Lung (tissue), 12 donors: ENCODE results near the gene CHN1. TPM values are rescaled to one million over a fixed set of nuclear protein-coding genes. Genes with fewer than 3 reads are reported as not detected.

Experiments used
- ATAC-seq: fragments of 200-7000 bp; cut with Tn5 transposase; one replicate; pipeline ENCODE4 v1.9.1; 2020; ENCODE audit warnings: moderate number of reproducible peaks; ENCODE audit not compliant: insufficient read depth, low FRiP score
- DNase-seq, 3 donors: peaks; one replicate each; pipeline ENCODE4 v3.0.0-alpha.2; 2013 to 2017
- H3K27ac ChIP-seq, 2 donors: one replicate each; pipeline ENCODE4 v1.5.1; 2013; ENCODE audit warnings: mild to moderate bottlenecking in 2 of 2, moderate library complexity in 2 of 2, control low read depth in 1 of 2, inconsistent platforms in 1 of 2, low read depth in 1 of 2, low read length in 1 of 2
- H3K27me3 ChIP-seq, 3 donors: one replicate each; pipeline ENCODE4 v1.5.1; 2013; ENCODE audit warnings: low read length in 2 of 3; ENCODE audit not compliant: control insufficient read depth in 3 of 3, insufficient read depth in 3 of 3
- H3K36me3 ChIP-seq, 4 donors: one replicate each; pipeline ENCODE4 v1.5.1; 2013; ENCODE audit warnings: low read length in 4 of 4, mild to moderate bottlenecking in 1 of 4, moderate library complexity in 1 of 4; ENCODE audit not compliant: control insufficient read depth in 4 of 4, insufficient read depth in 4 of 4
- H3K4me1 ChIP-seq, 5 donors: one replicate each; pipeline ENCODE4 v1.5.1; 2013; ENCODE audit warnings: low read length in 5 of 5, mild to moderate bottlenecking in 2 of 5, moderate library complexity in 1 of 5; ENCODE audit not compliant: control insufficient read depth in 5 of 5, insufficient read depth in 5 of 5
- H3K4me3 ChIP-seq: one replicate; pipeline ENCODE4 v1.5.1; 2013; ENCODE audit warnings: mild to moderate bottlenecking, control low read depth, moderate library complexity
- H3K9ac ChIP-seq, 2 donors: one replicate each; pipeline ENCODE4 v1.5.1; 2013; ENCODE audit warnings: low read length in 2 of 2, control low read depth in 1 of 2; ENCODE audit not compliant: insufficient read depth in 1 of 2
- H3K9me3 ChIP-seq, 4 donors: one replicate each; pipeline ENCODE4 v1.5.1; 2013; ENCODE audit warnings: low read length in 3 of 4, mild to moderate bottlenecking in 1 of 4, moderate library complexity in 1 of 4; ENCODE audit not compliant: control insufficient read depth in 4 of 4, insufficient read depth in 3 of 4
- CTCF ChIP-seq: IDR thresholded peaks from 2 replicates; pipeline ENCODE4 v1.5.1; 2012; ENCODE audit warnings: mild to moderate bottlenecking; ENCODE audit errors: control extremely low read depth, extremely low read depth
- WGBS, 2 donors: extraction: QIAGEN DNeasy Blood & Tissue Kit; methylation state at CpG; one replicate each; pipeline ENCODE4 v1.1.7; 2013; 5-methylcytosine and 5-hydroxymethylcytosine counted together
- polyA plus RNA-seq, 2 donors: library from polyadenylated mRNA; stranded (reverse); fragments of 200-250 nt; gene quantifications; one replicate each; pipeline ENCODE4 v1.2.1, GENCODE V29; 2013
- total RNA-seq, 2 donors: library from RNA; depleted of rRNA in 1 of 2; stranded (reverse); fragments of >200 nt in 1 of 2; gene quantifications; one replicate each; pipeline ENCODE4 v1.2.1, GENCODE V29; 2014 to 2021
- donor health status: control.
- donor health status: control.
- donor health status: Bipolar disorder and iron deficiency.
- donor health status: healthy.
- donor health status: DM: yes; HTN: yes; CAD: no.

CHN1 gene
- total and polyA plus RNA-seq, 4 donors: 6.8 to 80.9 (median 14.5) TPM

DNA sequence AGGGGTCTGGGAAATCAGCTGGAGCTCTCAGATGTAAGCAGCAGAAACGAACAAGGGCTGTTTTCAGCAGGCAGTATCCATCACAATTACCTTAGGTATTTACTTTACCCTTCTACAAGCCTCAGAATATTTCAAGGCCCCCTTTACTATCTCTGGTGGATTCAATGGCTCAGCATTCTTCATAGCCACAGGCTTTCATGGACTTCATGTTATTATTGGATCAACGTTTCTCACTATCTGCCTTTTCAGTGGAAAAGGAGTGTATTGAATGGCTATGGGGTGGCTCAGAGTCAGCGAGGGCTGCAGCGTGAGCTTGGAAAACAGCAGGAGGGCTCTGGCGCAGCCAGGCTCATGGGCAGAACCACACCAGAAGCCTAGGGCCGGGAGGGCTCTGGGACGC, 224.3 kb downstream of the CHN1 start:
- H3K36me3 ChIP-seq: no peaks in the 10 kb centered on the region
- no peak for TF ChIP-seq CTCF
- no peak overlapping the region for H3K9ac ChIP-seq
- no peak for ATAC-seq
- H3K27me3 ChIP-seq: no peaks in the 10 kb centered on the region
- H3K4me3 ChIP-seq: no peak overlapping the region
- DNase-seq: no peak
- H3K9me3 ChIP-seq: no peaks in the 10 kb centered on the region
- H3K4me1 ChIP-seq: peaks cover 0 to 48% (median 26%) of the 10 kb centered on the region in 5 donors
- H3K27ac ChIP-seq: no peak overlapping the region
- WGBS, 2 donors: 94 to 97% methylated on average over 7 of the region's 7 CpGs

DNA sequence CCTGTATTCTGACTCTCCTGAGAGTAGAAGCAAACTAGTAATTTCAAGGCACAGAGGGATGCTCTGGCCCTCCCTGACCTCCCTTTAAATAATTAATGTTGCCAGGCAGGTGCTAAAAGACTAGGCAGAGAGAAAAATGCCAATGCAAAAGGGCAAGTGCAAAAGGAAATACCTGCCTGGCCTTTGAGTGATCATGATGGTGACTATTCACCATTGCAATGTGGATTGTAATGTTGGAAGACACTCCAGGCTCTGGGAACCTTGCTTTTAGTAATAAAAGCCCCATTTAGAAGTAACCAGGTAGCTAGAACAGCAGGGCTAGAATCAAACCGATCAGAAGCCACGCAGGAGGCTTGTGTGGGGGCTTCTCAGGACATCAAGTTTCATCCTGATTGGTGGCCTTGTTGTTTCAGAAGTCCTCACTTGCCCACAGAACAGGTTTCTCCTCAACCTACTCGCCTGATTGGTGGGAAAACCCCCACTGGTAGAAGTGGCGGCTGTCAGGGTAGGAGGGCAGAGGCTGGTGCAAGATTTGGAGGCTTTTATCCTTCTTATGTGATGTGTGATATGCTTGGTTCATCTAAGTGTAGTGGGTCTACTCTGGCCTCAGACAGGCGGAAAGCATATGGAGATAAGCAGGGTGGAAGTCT, 224.9 kb downstream of the CHN1 start:
- Histone ChIP-seq H3K4me1 (peaks cover 0 to 48% (median 26%) of the 10 kb centered on the region in 5 donors), H3K9me3 (no peaks in the 10 kb centered on the region), H3K9ac (no peak overlapping the region), H3K4me3 (no peak overlapping the region), H3K36me3 (no peaks in the 10 kb centered on the region), H3K27ac (no peak overlapping the region), H3K27me3 (no peaks in the 10 kb centered on the region)
- 92 to 93% methylated on average over 5 of the region's 5 CpGs for WGBS, 2 donors
- DNase-seq (no peak), ATAC-seq (no peak)
- no peak for TF ChIP-seq CTCF

DNA sequence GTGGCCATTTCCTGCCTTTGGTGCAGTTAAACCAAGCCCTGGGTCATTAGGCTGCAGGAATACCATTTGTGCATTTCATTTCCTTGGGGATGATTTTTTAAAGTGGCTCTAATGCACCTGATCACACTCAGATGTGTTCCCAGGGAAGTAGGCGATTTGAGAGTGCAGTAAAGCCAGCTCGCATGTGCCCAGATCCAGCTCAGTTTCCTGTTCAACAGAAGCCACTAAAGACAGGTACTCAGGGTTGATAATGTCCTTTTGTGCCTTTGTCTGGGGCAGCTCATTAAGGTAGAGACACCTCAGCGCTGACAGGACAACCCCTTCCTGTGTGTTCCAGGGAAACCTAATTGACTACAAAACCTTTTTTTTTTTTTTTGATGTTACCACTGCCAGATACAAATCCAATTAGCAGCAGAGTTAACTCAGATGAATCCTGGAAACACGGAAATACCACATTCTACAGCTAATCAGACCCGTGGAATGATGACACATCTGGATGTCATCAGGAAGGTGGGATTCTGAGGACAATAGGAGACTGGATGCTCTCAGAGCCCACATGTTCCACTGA, 225.7 kb downstream of the CHN1 start:
- Histone ChIP-seq H3K4me1 (peaks cover 0 to 48% (median 26%) of the 10 kb centered on the region in 5 donors), H3K4me3 (no peak overlapping the region), H3K27me3 (no peaks in the 10 kb centered on the region), H3K27ac (peak overlapping the region in 1 of 2 donors; percentile 13), H3K9ac (no peak overlapping the region), H3K9me3 (no peaks in the 10 kb centered on the region), H3K36me3 (no peaks in the 10 kb centered on the region)
- 81 to 91% methylated on average over 5 of the region's 5 CpGs for WGBS, 2 donors
- DNase-seq (no peak), ATAC-seq (no peak)
- no peak for TF ChIP-seq CTCF
